ENCODE results near the gene NACC2.

NACC2 gene

GRCh38 chr9:136128436-136128835 lies 33.3 kb upstream of the NACC2 start:
- DNase-seq (ENCODE audit: low spot score) = no peak

GRCh38 chr9:136127313-136127712 lies 32.2 kb upstream of the NACC2 start:
- DNase-seq (ENCODE audit: low spot score) = no peak

GRCh38 chr9:136124976-136125692 lies 30.0 kb upstream of the NACC2 start:
- DNase-seq (ENCODE audit: low spot score) = no peak

GRCh38 chr9:136122425-136123383 lies 27.6 kb upstream of the NACC2 start:
- DNase-seq (ENCODE audit: low spot score) = peak; percentile 88

- no peak for DNase-seq (ENCODE audit: low spot score)
These were observed 26.7 kb upstream of the NACC2 start for GRCh38 chr9:136121801-136122200.

GRCh38 chr9:136120438-136120844 lies 25.4 kb upstream of the NACC2 start:
- DNase-seq (ENCODE audit: low spot score) = no peak

GRCh38 chr9:136119883-136120393 lies 24.8 kb upstream of the NACC2 start:
- no peak for DNase-seq (ENCODE audit: low spot score)

GRCh38 chr9:136119061-136119882 lies 24.2 kb upstream of the NACC2 start:
- DNase-seq (ENCODE audit: low spot score) = peak; percentile 76

GRCh38 chr9:136118320-136119060 lies 23.4 kb upstream of the NACC2 start, which contains the start of gene TMEM250:
Gene TMEM250, minus strand, starts transcription at chr9:136118875. Its CDS starts 1,975 bp downstream, at chr9:136116900.
- DNase-seq (ENCODE audit: low spot score) = peak; percentile 97

- DNase-seq (ENCODE audit: low spot score) = no peak
These were observed 22.8 kb upstream of the NACC2 start for GRCh38 chr9:136117916-136118319.

GRCh38 chr9:136117291-136117915 lies 22.3 kb upstream of the NACC2 start:
- DNase-seq (ENCODE audit: low spot score) = no peak

GRCh38 chr9:136116360-136117098 lies 21.4 kb upstream of the NACC2 start:
- DNase-seq (ENCODE audit: low spot score) = no peak

- DNase-seq (ENCODE audit: low spot score) = no peak
These were observed 20.7 kb upstream of the NACC2 start for GRCh38 chr9:136115641-136116359.

GRCh38 chr9:136115206-136115605 lies 20.1 kb upstream of the NACC2 start:
- no peak for DNase-seq (ENCODE audit: low spot score)

- no peak for DNase-seq (ENCODE audit: low spot score)
These were observed 19.5 kb upstream of the NACC2 start for GRCh38 chr9:136114610-136115009.

- no peak for DNase-seq (ENCODE audit: low spot score)
These were observed 17.5 kb upstream of the NACC2 start for GRCh38 chr9:136112541-136112940.

- no peak for DNase-seq (ENCODE audit: low spot score)
These were observed 16.8 kb upstream of the NACC2 start for GRCh38 chr9:136111910-136112309.

- no peak for DNase-seq (ENCODE audit: low spot score)
These were observed 16.1 kb upstream of the NACC2 start for GRCh38 chr9:136111190-136111589.

All from ecto neural progenitor cell (in vitro differentiated cells).